Ovary (tissue), 3 donors: ENCODE results near the gene DENND1A.

Source experiments
- CTCF ChIP-seq, 3 donors: fragments of 450-650 bp in 2 of 3; fragments of 200-600 bp in 1 of 3; IDR thresholded peaks; one replicate each; pipeline versions ENCODE4 v1.5.1 to v1.8.0; 2016 to 2022; ENCODE audit warnings: antibody characterized with exemption in 3 of 3, mild to moderate bottlenecking in 1 of 3
- POLR2A ChIP-seq: fragments of 450-650 bp; IDR thresholded peaks from one replicate; pipeline ENCODE4 v1.6.1; 2017; ENCODE audit warnings: antibody characterized with exemption, mild to moderate bottlenecking, moderate library complexity
- donor health status: DM: no; HTN: no; CAD: no.

GRCh38 chr9:123453076-123453667, 476.8 kb downstream of the DENND1A start:
- TF ChIP-seq CTCF (IDR thresholded peaks at IDR 0.05) (no peak), POLR2A (no peak)
